ENCODE results near the gene RAB36. TPM values are rescaled to one million over a fixed set of nuclear protein-coding genes. Genes with fewer than 3 reads are reported as not detected.

RAB36 gene
- total and polyA plus RNA-seq, 9 of the 15 experiments (the other 6 are each of a cell fraction or from before 2014, with no cell fraction given) = 0.04 to 0.50 (median 0.08) TPM; not detected in 3

GRCh38 chr22:23128269-23129108, 16.8 kb upstream of the RAB36 start (continued):
- no peak for TF ChIP-seq ZNF785 (CRISPR knock-in tag; IDR thresholded peaks at IDR 0.05)
- no peak for TF ChIP-seq CBFB (CRISPR knock-in tag; IDR thresholded peaks at IDR 0.05)
- TF ChIP-seq ZNF740 (CRISPR knock-in tag; IDR thresholded peaks at IDR 0.05) = no peak
- TF ChIP-seq ZNF740 (tag; IDR thresholded peaks at IDR 0.05) = no peak
- no peak for TF ChIP-seq MCM5 (IDR thresholded peaks at IDR 0.05; ENCODE audit: low read depth)
- no peak for TF ChIP-seq E2F8 (IDR thresholded peaks at IDR 0.05; ENCODE audit: low read depth, partially characterized antibody)
- no peak for TF ChIP-seq KAT7 (CRISPR knock-in tag; IDR thresholded peaks at IDR 0.05; ENCODE audit: borderline replicate concordance)
- no peak for TF ChIP-seq HMG20B (CRISPR knock-in tag; IDR thresholded peaks at IDR 0.05)
- no peak for TF ChIP-seq ZNF57 (CRISPR knock-in tag; IDR thresholded peaks at IDR 0.05)
- no peak for TF ChIP-seq MYBL2 (IDR thresholded peaks at IDR 0.05; ENCODE audit: low read depth)
- TF ChIP-seq MYBL2 (CRISPR knock-in tag; IDR thresholded peaks at IDR 0.05; ENCODE audit: borderline replicate concordance) = no peak
- TF ChIP-seq RFX5 (IDR thresholded peaks at IDR 0.05; ENCODE audit: low read depth, low read length) = peak; percentile 78; the same call in 1 of the 2 replicates
- peak; percentile 79 for TF ChIP-seq MAFK (IDR thresholded peaks at IDR 0.05; ENCODE audit: low read length)
- TF ChIP-seq PBX2 (CRISPR knock-in tag; IDR thresholded peaks at IDR 0.05; ENCODE audit: low read depth) = no peak
- no peak for TF ChIP-seq PBX2 (tag; conservative IDR thresholded peaks at IDR 0.05; ENCODE audit: low read depth)
- peak; percentile 92 to 99 for TF ChIP-seq TBL1XR1 (IDR thresholded peaks at IDR 0.05; ENCODE audit: low read length in 2 of 2)
- TF ChIP-seq HDGF (IDR thresholded peaks at IDR 0.05) = no peak
- no peak for TF ChIP-seq CTCFL (IDR thresholded peaks at IDR 0.05; ENCODE audit: borderline replicate concordance, insufficient read depth, low read depth, low read length, poor library complexity, severe bottlenecking)

All from K562 (cell line).